CD4-positive, alpha-beta memory T cell (primary cell): Measurements from ENCODE around the gene SLC25A39. TPM values are rescaled to one million over a fixed set of nuclear protein-coding genes. Genes with fewer than 3 reads are reported as not detected.
"Not testable (repeated sequence)": the region's sequence is repeated elsewhere in the genome, so short reads cannot be mapped to it uniquely, and the experiment has no call there.

ENCODE experiments used
- CTCF ChIA-PET: fragments of 350-600 bp; sonication (Branson Sonifier 250); formaldehyde crosslinking; loops from one replicate; lab custom pipeline; 2021; ENCODE audit warnings: inconsistent platforms; ENCODE audit not compliant: partially characterized antibody; lab: Charles Lee
- POLR2A ChIA-PET: fragments of 350-600 bp; sonication (Branson Sonifier 250); formaldehyde crosslinking; loops from one replicate; lab custom pipeline; 2021; ENCODE audit not compliant: partially characterized antibody; lab: Charles Lee
- DNase-seq, 5 donors: peaks; one replicate each; pipeline versions ENCODE4 v3.0.0 to v3.0.0-alpha.2; 2020 to 2022; ENCODE audit warnings: mixed read lengths in 1 of 5
- H3K27ac ChIP-seq: one replicate; pipeline ENCODE4 v1.7.0; 2013; ENCODE audit warnings: low read depth, low read length
- H3K27me3 ChIP-seq: 2 replicates; pipeline ENCODE4 v1.7.0; 2013; ENCODE audit warnings: mild to moderate bottlenecking, low read length, moderate library complexity; ENCODE audit not compliant: insufficient read depth
- H3K36me3 ChIP-seq: 2 replicates; pipeline ENCODE4 v1.7.0; 2013; ENCODE audit warnings: mild to moderate bottlenecking, low read length, moderate library complexity; ENCODE audit not compliant: insufficient read depth
- H3K4me1 ChIP-seq: 2 replicates; pipeline ENCODE4 v1.7.0; 2013; ENCODE audit warnings: mild to moderate bottlenecking, low read length, moderate library complexity; ENCODE audit not compliant: insufficient read depth
- H3K4me3 ChIP-seq, 2 donors: one replicate each; pipeline ENCODE4 v1.7.0; 2013; ENCODE audit warnings: low read length in 2 of 2, mild to moderate bottlenecking in 1 of 2
- H3K9me3 ChIP-seq, 2 donors: one replicate each; pipeline ENCODE4 v1.7.0; 2013; ENCODE audit warnings: low read length in 2 of 2, control low read depth in 1 of 2; ENCODE audit not compliant: control insufficient read depth in 1 of 2
- H3K27ac Mint-ChIP-seq, 7 donors: one replicate each; pipeline ENCODE4 v1.8.0; 2020 to 2021; ENCODE audit warnings: mixed read lengths in 7 of 7, mild to moderate bottlenecking in 6 of 7, inconsistent platforms in 3 of 7, moderate library complexity in 3 of 7
- H3K27me3 Mint-ChIP-seq, 2 donors: one replicate each; pipeline ENCODE4 v1.8.0; 2020 to 2021; ENCODE audit warnings: mixed read lengths in 2 of 2
- H3K36me3 Mint-ChIP-seq, 2 donors: one replicate each; pipeline ENCODE4 v1.8.0; 2020 to 2021; ENCODE audit warnings: mixed read lengths in 2 of 2, inconsistent platforms in 1 of 2, mild to moderate bottlenecking in 1 of 2
- H3K4me1 Mint-ChIP-seq, 4 donors: one replicate each; pipeline ENCODE4 v1.8.0; 2020 to 2021; ENCODE audit warnings: mixed read lengths in 4 of 4, mild to moderate bottlenecking in 1 of 4
- H3K4me3 Mint-ChIP-seq, 8 donors: one replicate each; pipeline ENCODE4 v1.8.0; 2020 to 2021; ENCODE audit warnings: mixed read lengths in 8 of 8, mild to moderate bottlenecking in 7 of 8, moderate library complexity in 6 of 8, inconsistent platforms in 3 of 8
- H3K9me3 Mint-ChIP-seq, 8 donors: one replicate each; pipeline ENCODE4 v1.8.0; 2020 to 2021; ENCODE audit warnings: mixed read lengths in 8 of 8, mild to moderate bottlenecking in 5 of 8, inconsistent platforms in 3 of 8, moderate library complexity in 1 of 8
- intact Hi-C: fragments of 100-400 bp; cut with micrococcal nuclease; formaldehyde crosslinking; loops from one replicate; pipeline ENCODE4 v1.15.1; 2023
- polyA plus RNA-seq, 2 donors: library from polyadenylated mRNA; unstranded; fragments of 300-500 nt; fragmentation: Illumina TruSeq; gene quantifications; one replicate each; pipeline ENCODE4 v1.2.3, GENCODE V29; 2021
- total RNA-seq, 2 experiments: library from RNA; stranded (reverse); gene quantifications; one replicate each; pipeline ENCODE4 v1.2.3, GENCODE V29; 2021

The SLC25A39 gene
- total and polyA plus RNA-seq, 4 experiments from 2014 or later: 91.2 to 140 (median 105) TPM

DNA sequence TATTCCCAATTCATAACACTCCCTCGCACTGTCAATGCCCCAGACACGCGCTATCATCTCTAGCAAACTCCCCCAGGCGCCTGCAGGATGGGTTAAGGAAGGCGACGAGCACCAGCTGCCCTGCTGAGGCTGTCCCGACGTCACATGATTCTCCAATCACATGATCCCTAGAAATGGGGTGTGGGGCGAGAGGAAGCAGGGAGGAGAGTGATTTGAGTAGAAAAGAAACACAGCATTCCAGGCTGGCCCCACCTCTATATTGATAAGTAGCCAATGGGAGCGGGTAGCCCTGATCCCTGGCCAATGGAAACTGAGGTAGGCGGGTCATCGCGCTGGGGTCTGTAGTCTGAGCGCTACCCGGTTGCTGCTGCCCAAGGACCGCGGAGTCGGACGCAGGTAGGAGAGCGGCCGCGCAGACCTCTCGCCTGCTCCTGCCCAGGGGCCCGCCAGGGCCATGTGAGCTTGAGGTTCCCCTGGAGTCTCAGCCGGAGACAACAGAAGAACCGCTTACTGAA, 20.4 kb upstream of the SLC25A39 start, which contains the start of gene GRN:
Gene GRN, plus strand, starts transcription at position 364 of the 515 bp plus-strand sequence. CDS start 3,863 bp downstream, outside the sequence.
- Mint-ChIP-seq H3K4me1 (peaks cover 10 to 31% (median 19%) of the 10 kb centered on the region in 4 donors), H3K9me3 (no peaks in the 10 kb centered on the region), H3K27ac (peak within 1 kb of the TSS; percentile 69 to 88 (median 82)), H3K27me3 (peaks cover 0 to 6% of the 10 kb centered on the region in 2 donors), H3K36me3 (peaks cover 0 to 10% of the 10 kb centered on the region in 2 donors), H3K4me3 (peak within 1 kb of the TSS; percentile 90 to 97 (median 92))
- Histone ChIP-seq H3K9me3 (no peaks in the 10 kb centered on the region), H3K27me3 (no peaks in the 10 kb centered on the region), H3K27ac (peak within 1 kb of the TSS; percentile 57), H3K36me3 (no peaks in the 10 kb centered on the region), H3K4me1 (peaks cover 10% of the 10 kb centered on the region), H3K4me3 (peak within 1 kb of the TSS; percentile 90 to 97)
- CTCF ChIA-PET: interaction anchor here (0.7 to 3.6 kb wide), 21 partner anchors 9 to 204 kb away, joined by 3 to 41 read pairs (median 6); partner anchors contain the start of genes FAM171A2, HROB and TMUB2
- intact Hi-C loops: loop anchor here (2.0 kb wide), 1 partner anchor 14 kb away; no protein-coding TSS in a partner anchor
- DNase-seq: peak; percentile 81 to 87 (median 84)
- POLR2A ChIA-PET: interaction anchor here (0.6 to 2.2 kb wide), 16 partner anchors 9 to 222 kb away, joined by 3 to 22 read pairs (median 6); partner anchors contain the start of genes HDAC5 and UBTF

- H3K4me1 ChIP-seq: peaks cover 10% of the 10 kb centered on the region
Observed at GRCh38 chr17:44343510-44344209, 19.0 kb upstream of the SLC25A39 start.

DNA sequence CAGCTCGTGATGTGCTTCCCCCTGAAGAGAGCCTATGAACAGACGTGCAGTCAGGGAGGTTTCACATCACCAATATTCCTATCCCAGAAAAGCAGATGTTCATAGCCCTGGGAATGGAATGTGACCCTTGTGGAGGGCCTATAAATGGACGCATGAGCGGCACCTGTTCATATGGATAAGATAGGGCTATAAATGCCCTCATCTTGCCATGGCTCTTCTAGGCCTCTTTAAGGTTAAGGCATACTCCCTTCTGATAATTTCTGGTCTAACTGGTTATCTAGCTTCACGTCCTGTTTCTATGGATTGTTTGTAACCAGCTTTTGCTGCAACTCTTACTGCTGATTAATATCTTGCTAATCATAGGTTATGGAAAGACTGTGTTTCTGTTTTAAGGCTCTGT, 15.9 kb upstream of the SLC25A39 start:
- CTCF ChIA-PET: interaction anchor here (1.1 kb wide), 1 partner anchor 9 kb away, joined by 3 read pairs; no protein-coding TSS in a partner anchor
- POLR2A ChIA-PET, intact Hi-C loops, H3K36me3 ChIP-seq, H3K36me3 Mint-ChIP-seq, H3K4me1 ChIP-seq, H3K4me3 ChIP-seq, H3K27ac Mint-ChIP-seq, H3K27ac ChIP-seq, H3K27me3 ChIP-seq, H3K9me3 Mint-ChIP-seq, DNase-seq, H3K9me3 ChIP-seq, H3K4me3 Mint-ChIP-seq: not testable (repeated sequence)
- H3K4me1 Mint-ChIP-seq: peaks cover 4 to 19% (median 10%) of the 10 kb centered on the region in 4 donors
- peaks cover 3 to 10% of the 10 kb centered on the region in 2 donors for H3K27me3 Mint-ChIP-seq

More at GRCh38 chr17:44343510-44344209, 19.0 kb upstream of the SLC25A39 start:
- H3K9me3 ChIP-seq: no peaks in the 10 kb centered on the region
- peaks cover 0 to 6% of the 10 kb centered on the region in 2 donors for H3K27me3 Mint-ChIP-seq
- peaks cover 0 to 6% of the 10 kb centered on the region in 2 donors for H3K36me3 Mint-ChIP-seq
- intact Hi-C loops: loop anchor here (2.0 kb wide), 1 partner anchor 13 kb away; no protein-coding TSS in a partner anchor
- peaks cover 10 to 31% (median 18%) of the 10 kb centered on the region in 4 donors for H3K4me1 Mint-ChIP-seq
- CTCF ChIA-PET: interaction anchor here (0.9 to 3.6 kb wide), 2 partner anchors 11 to 132 kb away, joined by 4 to 41 read pairs; no protein-coding TSS in a partner anchor
- POLR2A ChIA-PET: interaction anchor here (0.7 kb wide), 1 partner anchor 17 kb away, joined by 6 read pairs; no protein-coding TSS in a partner anchor
- H3K27ac ChIP-seq: no peak overlapping the region
- no peaks in the 10 kb centered on the region for H3K9me3 Mint-ChIP-seq
- H3K27ac Mint-ChIP-seq: peak overlapping the region in 2 of 7 donors; percentile 61 to 63
- H3K4me3 ChIP-seq: no peak overlapping the region
- DNase-seq: no peak
- no peaks in the 10 kb centered on the region for H3K27me3 ChIP-seq
- no peaks in the 10 kb centered on the region for H3K36me3 ChIP-seq
- peak overlapping the region in 1 of 8 donors; percentile 17 for H3K4me3 Mint-ChIP-seq

DNA sequence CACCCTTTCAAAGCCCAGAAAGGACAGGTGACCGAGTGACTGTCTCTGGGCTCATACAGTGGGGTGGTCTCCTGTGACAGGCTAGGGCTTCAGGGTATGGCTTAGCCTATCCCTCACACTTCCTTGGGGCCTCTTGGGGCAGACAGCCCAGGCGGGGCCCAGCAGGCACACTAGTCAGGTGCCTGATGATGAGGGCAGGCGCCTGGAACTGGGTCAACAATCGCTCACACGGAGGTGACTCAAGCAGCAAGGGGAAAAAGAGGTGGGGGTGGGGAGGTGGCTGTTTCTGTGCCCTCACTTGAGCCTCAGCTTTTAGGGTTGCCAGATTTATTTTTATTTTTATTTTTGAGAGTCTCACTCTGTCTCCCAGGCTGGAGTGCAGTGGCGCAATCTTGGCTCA, 14.1 kb upstream of the SLC25A39 start:
- no peaks in the 10 kb centered on the region for H3K9me3 ChIP-seq
- POLR2A ChIA-PET: no interaction called here
- H3K27me3 ChIP-seq: no peaks in the 10 kb centered on the region
- H3K4me1 Mint-ChIP-seq: peaks cover 0 to 8% (median 0%) of the 10 kb centered on the region in 4 donors
- CTCF ChIA-PET: interaction anchor here (1.3 kb wide), 2 partner anchors 11 to 129 kb away, joined by 5 to 7 read pairs; no protein-coding TSS in a partner anchor
- intact Hi-C loops: no loop called here
- H3K36me3 ChIP-seq: no peaks in the 10 kb centered on the region
- H3K27ac Mint-ChIP-seq: peak overlapping the region in 3 of 7 donors; percentile 9 to 66 (median 18)
- no peaks in the 10 kb centered on the region for H3K9me3 Mint-ChIP-seq
- H3K4me3 Mint-ChIP-seq: no peak overlapping the region
- no peak overlapping the region for H3K27ac ChIP-seq
- H3K4me1 ChIP-seq: no peaks in the 10 kb centered on the region
- no peaks in the 10 kb centered on the region for H3K36me3 Mint-ChIP-seq
- H3K4me3 ChIP-seq: no peak overlapping the region
- H3K27me3 Mint-ChIP-seq: peaks cover 3 to 10% of the 10 kb centered on the region in 2 donors
- DNase-seq: no peak

- ChIA-PET POLR2A (no interaction called here), CTCF (interaction anchor here (1.0 to 7.4 kb wide), 2 partner anchors 9 to 126 kb away, joined by 4 to 32 read pairs; partner anchors contain the start of gene GRN)
- no peaks in the 10 kb centered on the region for H3K36me3 ChIP-seq
- H3K9me3 Mint-ChIP-seq: no peaks in the 10 kb centered on the region
- H3K4me1 ChIP-seq: no peaks in the 10 kb centered on the region
- intact Hi-C loops: no loop called here
- no peak overlapping the region for H3K27ac Mint-ChIP-seq
- H3K27me3 Mint-ChIP-seq: peaks cover 3 to 10% of the 10 kb centered on the region in 2 donors
- H3K27me3 ChIP-seq: no peaks in the 10 kb centered on the region
- H3K4me1 Mint-ChIP-seq: peaks cover 5 to 10% (median 6%) of the 10 kb centered on the region in 4 donors
- H3K9me3 ChIP-seq: no peaks in the 10 kb centered on the region
- no peaks in the 10 kb centered on the region for H3K36me3 Mint-ChIP-seq
- no peak overlapping the region for H3K4me3 Mint-ChIP-seq
- H3K4me3 ChIP-seq: no peak overlapping the region
- no peak for DNase-seq
- no peak overlapping the region for H3K27ac ChIP-seq
Observed at GRCh38 chr17:44335968-44336367, 11.3 kb upstream of the SLC25A39 start.

- no peaks in the 10 kb centered on the region for H3K9me3 Mint-ChIP-seq
- no peaks in the 10 kb centered on the region for H3K27me3 ChIP-seq
- CTCF ChIA-PET: interaction anchor here (1.0 to 7.4 kb wide), 2 partner anchors 10 to 126 kb away, joined by 4 to 32 read pairs; partner anchors contain the start of gene GRN
- no peaks in the 10 kb centered on the region for H3K4me1 ChIP-seq
- H3K27ac ChIP-seq: no peak overlapping the region
- H3K36me3 ChIP-seq: no peaks in the 10 kb centered on the region
- no peak overlapping the region for H3K27ac Mint-ChIP-seq
- no peaks in the 10 kb centered on the region for H3K9me3 ChIP-seq
- no peak overlapping the region for H3K4me3 ChIP-seq
- intact Hi-C loops: no loop called here
- no peak overlapping the region for H3K4me3 Mint-ChIP-seq
- H3K36me3 Mint-ChIP-seq: no peaks in the 10 kb centered on the region
- no peak for DNase-seq
- peaks cover 3 to 9% of the 10 kb centered on the region in 2 donors for H3K27me3 Mint-ChIP-seq
- H3K4me1 Mint-ChIP-seq: peaks cover 5 to 11% (median 6%) of the 10 kb centered on the region in 4 donors
- POLR2A ChIA-PET: no interaction called here
Observed at GRCh38 chr17:44335564-44335963, 10.9 kb upstream of the SLC25A39 start.
